ENCODE measurements around the gene FRAT2.
A peak's percentile ranks its signal among the peaks of the same experiment; 100 is the strongest.

FRAT2 gene

DNA sequence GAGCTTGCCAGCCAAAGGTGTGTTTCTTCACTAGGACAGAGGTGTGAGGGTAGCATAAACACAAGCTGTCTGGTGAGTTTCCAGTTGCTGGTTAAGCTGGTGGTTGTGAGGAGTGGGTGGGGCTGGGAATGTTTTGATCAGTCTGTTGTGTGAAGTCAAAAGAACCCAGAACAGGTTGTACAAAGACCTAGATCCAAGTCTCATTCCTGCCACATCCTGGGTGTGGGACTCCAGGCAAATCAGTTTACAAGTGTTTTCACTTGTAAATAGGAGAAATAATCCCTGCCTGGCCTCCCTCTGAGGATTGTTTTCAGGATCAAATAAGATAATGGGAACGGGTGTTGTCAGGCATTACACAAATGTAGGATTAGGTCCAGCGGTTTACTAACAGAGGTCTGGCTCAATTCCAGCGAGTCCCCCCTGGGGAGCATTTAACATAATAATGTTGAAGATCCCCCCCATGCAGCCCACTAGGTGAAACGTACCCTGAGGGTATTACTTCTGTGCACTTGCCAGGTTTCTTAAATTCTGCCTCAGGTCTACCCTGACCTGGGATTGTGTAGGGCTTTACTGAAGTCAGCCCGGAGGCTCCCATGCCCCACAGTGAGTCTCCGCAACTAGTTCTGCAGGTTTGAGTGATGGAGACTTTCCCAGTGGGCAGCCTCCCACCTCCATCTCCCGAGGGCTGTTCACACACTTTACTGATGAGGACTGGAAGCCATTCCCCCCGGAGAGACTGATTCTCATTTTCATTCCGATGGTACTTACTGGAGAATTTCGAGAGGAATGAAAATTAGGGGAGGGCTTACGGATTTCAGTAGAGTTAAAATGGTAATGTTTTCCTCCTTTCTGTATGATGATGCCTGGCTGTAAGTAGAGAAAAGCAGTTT lies 2.7 kb upstream of the FRAT2 start:
- no peaks in the 10 kb centered on the region for H3K27me3 ChIP-seq
- no peaks in the 10 kb centered on the region for H3K9me3 ChIP-seq
- H3K36me3 ChIP-seq: no peaks in the 10 kb centered on the region
- no peak for DNase-seq
- TF ChIP-seq, protein P1, sequence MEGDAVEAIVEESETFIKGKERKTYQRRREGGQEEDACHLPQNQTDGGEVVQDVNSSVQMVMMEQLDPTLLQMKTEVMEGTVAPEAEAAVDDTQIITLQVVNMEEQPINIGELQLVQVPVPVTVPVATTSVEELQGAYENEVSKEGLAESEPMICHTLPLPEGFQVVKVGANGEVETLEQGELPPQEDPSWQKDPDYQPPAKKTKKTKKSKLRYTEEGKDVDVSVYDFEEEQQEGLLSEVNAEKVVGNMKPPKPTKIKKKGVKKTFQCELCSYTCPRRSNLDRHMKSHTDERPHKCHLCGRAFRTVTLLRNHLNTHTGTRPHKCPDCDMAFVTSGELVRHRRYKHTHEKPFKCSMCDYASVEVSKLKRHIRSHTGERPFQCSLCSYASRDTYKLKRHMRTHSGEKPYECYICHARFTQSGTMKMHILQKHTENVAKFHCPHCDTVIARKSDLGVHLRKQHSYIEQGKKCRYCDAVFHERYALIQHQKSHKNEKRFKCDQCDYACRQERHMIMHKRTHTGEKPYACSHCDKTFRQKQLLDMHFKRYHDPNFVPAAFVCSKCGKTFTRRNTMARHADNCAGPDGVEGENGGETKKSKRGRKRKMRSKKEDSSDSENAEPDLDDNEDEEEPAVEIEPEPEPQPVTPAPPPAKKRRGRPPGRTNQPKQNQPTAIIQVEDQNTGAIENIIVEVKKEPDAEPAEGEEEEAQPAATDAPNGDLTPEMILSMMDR (IDR thresholded peaks at IDR 0.05; ENCODE audit: low read depth, low read length): no peak
- H3K4me3 ChIP-seq (ENCODE audit: low read depth, low read length): no peak overlapping the region
- peaks cover 4% of the 10 kb centered on the region for H3K4me1 ChIP-seq

- DNase-seq: no peak
- H3K27me3 ChIP-seq: no peaks in the 10 kb centered on the region
- no peaks in the 10 kb centered on the region for H3K36me3 ChIP-seq
- H3K4me1 ChIP-seq: peaks cover 4% of the 10 kb centered on the region
- H3K4me3 ChIP-seq (ENCODE audit: low read depth, low read length): no peak overlapping the region
- H3K9me3 ChIP-seq: no peaks in the 10 kb centered on the region
- TF ChIP-seq, protein P1 (IDR thresholded peaks at IDR 0.05; ENCODE audit: low read depth, low read length): no peak
Observed at GRCh38 chr10:97336446-97336845, 1.9 kb upstream of the FRAT2 start.

DNA sequence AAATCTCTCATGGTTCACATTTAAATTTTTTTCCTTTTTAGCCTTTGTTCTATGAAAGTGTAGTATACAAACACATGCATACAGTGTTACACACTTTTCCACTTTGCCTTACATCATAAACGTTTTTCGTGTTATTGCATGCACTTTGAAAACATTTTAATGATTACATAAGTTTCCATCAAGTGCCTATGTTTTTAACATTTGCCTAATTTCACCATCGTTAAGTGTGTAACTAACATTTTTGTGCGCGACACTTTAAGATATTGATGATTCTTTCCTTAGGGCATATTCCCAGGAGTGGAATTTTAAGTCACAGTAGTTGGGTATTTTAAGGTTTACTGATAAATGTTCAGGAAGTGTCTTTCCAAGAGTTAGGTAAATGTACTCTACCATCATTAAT lies 1.5 kb upstream of the FRAT2 start:
- peaks cover 4% of the 10 kb centered on the region for H3K4me1 ChIP-seq
- H3K4me3 ChIP-seq (ENCODE audit: low read depth, low read length): no peak overlapping the region

GRCh38 chr10:97335188-97335619 lies 675 bp upstream of the FRAT2 start:
- Histone ChIP-seq H3K9me3 (no peaks in the 10 kb centered on the region), H3K36me3 (no peaks in the 10 kb centered on the region), H3K27me3 (no peaks in the 10 kb centered on the region), H3K4me3 (ENCODE audit: low read depth, low read length) (peak overlapping the region; percentile 69), H3K4me1 (peaks cover 4% of the 10 kb centered on the region)
- no peak for DNase-seq
- TF ChIP-seq, protein P1 (IDR thresholded peaks at IDR 0.05; ENCODE audit: low read depth, low read length): no peak

More for the DNA sequence above, 1.5 kb upstream of the FRAT2 start:
- Histone ChIP-seq H3K36me3 (no peaks in the 10 kb centered on the region), H3K27me3 (no peaks in the 10 kb centered on the region), H3K9me3 (no peaks in the 10 kb centered on the region)
- no peak for DNase-seq
- TF ChIP-seq, protein P1 (IDR thresholded peaks at IDR 0.05; ENCODE audit: low read depth, low read length): no peak

DNA sequence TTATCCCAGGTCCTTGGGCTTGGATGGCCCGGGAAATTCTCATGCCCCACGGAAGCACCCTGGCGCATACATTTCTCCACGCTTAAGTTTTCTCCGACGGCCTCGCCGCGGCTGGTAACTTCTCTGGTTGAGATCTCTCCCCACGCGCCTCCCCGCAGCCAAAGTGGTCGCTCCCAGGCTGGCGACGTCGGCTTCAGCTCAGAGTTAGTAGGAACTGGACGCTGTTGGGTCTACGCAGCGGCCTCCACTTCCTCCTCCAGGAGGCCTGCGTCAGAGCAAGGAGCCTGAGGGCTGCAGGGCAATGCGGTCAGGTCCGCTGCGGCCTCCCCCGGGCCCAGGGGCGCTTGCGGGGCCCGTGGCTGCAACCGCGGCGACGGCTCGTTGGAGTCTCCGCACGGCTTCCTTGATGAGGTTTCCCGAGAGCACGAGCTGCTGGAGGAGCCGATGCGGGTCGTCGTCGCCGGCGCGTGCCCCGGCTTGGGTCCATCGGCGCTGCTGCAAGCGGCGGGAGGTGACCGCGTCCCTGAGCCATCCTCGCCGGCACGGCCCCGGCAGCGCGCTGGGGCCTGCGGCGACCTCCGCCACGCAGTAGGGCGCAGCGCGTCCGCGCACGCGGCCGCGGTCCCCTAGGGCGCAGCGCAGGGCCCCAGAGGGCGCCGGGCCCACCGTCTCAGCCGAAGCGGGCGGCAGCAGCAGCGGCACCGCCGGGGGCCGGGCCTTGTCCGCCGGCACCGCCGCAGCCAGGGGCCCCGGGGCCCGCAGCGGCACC lies 744 bp downstream of the FRAT2 start:
- Histone ChIP-seq H3K36me3 (no peaks in the 10 kb centered on the region), H3K4me3 (ENCODE audit: low read depth, low read length) (peak overlapping the region; percentile 79), H3K27me3 (no peaks in the 10 kb centered on the region), H3K9me3 (no peaks in the 10 kb centered on the region), H3K4me1 (peaks cover 4% of the 10 kb centered on the region)
- TF ChIP-seq, protein P1 (IDR thresholded peaks at IDR 0.05; ENCODE audit: low read depth, low read length): no peak
- peak; percentile 43 for DNase-seq

GRCh38 chr10:97333351-97333600 lies 1.3 kb downstream of the FRAT2 start:
- Histone ChIP-seq H3K36me3 (no peaks in the 10 kb centered on the region), H3K27me3 (no peaks in the 10 kb centered on the region), H3K4me1 (peaks cover 4% of the 10 kb centered on the region), H3K4me3 (ENCODE audit: low read depth, low read length) (peak overlapping the region; percentile 79), H3K9me3 (no peaks in the 10 kb centered on the region)
- peak; percentile 39 for DNase-seq
- TF ChIP-seq, protein P1 (IDR thresholded peaks at IDR 0.05; ENCODE audit: low read depth, low read length): peak; percentile 16; the same call in 1 of the 2 replicates

Measured in BE2C (cell line).